ENCODE results near the gene TMPRSS15. TPM values are rescaled to one million over a fixed set of nuclear protein-coding genes. Genes with fewer than 3 reads are reported as not detected.

The TMPRSS15 gene
- total RNA-seq, 2 donors from 2014 or later = 0.13 to 0.24 TPM

- DNase-seq = no peak
- 75 to 88% methylated on average over 3 to 6 of the region's 7 CpGs for WGBS, 2 experiments (ENCODE audit: insufficient coverage in 1 of 2, insufficient read length in 1 of 2)
- Histone ChIP-seq H3K36me3 (ENCODE audit: control insufficient read depth, insufficient read depth, low read length) (no peaks in the 10 kb centered on the region), H3K27me3 (ENCODE audit: control insufficient read depth, insufficient read depth, low read length, poor library complexity, severe bottlenecking) (no peaks in the 10 kb centered on the region), H3K27ac (ENCODE audit: low read depth, low read length) (no peak overlapping the region), H3K9ac (ENCODE audit: extremely low read depth, low read length, poor library complexity, severe bottlenecking) (no peak overlapping the region), H3K4me3 (ENCODE audit: low read length) (no peak overlapping the region), H3K9me3 (ENCODE audit: control insufficient read depth, low read length) (peaks cover 10% of the 10 kb centered on the region), H3K4me1 (ENCODE audit: control insufficient read depth, insufficient read depth, low read length) (no peaks in the 10 kb centered on the region)
- no peaks in the 10 kb centered on the region for H3K27me3 Mint-ChIP-seq (ENCODE audit: insufficient read depth)
- TF ChIP-seq CTCF (conservative IDR thresholded peaks at IDR 0.05) = no peak
- H3K27ac Mint-ChIP-seq = no peak overlapping the region
- H3K4me3 Mint-ChIP-seq = no peak overlapping the region
- H3K4me1 Mint-ChIP-seq = no peaks in the 10 kb centered on the region
- peaks cover 10% of the 10 kb centered on the region for H3K9me3 Mint-ChIP-seq
- no peaks in the 10 kb centered on the region for H3K36me3 Mint-ChIP-seq (ENCODE audit: low read depth)
Measured at GRCh38 chr21:18269856-18270255, 133.7 kb downstream of the TMPRSS15 start.

DNA sequence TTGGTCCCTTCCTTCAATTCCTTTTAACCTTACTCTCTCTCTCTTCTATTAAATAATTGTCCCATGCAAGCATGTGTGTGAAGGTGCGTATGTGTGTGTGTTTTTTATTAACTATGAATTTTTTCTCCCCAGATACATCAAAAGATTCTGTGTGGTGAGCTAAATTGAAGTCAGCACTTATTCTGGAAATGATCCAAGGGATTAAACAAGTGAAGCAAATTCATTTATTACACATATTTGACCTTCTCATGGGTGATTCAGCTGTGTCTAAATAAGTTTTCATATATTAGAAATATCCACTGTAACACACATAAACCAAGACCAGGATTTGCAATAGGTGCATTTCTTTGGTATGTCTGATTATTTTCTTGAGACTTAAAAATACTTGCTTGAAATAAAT lies 134.7 kb downstream of the TMPRSS15 start:
- peaks cover 10% of the 10 kb centered on the region for H3K9me3 ChIP-seq (ENCODE audit: control insufficient read depth, low read length)
- H3K36me3 ChIP-seq (ENCODE audit: control insufficient read depth, insufficient read depth, low read length) = no peaks in the 10 kb centered on the region
- no peaks in the 10 kb centered on the region for H3K4me1 ChIP-seq (ENCODE audit: control insufficient read depth, insufficient read depth, low read length)
- Mint-ChIP-seq H3K4me1 (no peaks in the 10 kb centered on the region), H3K36me3 (ENCODE audit: low read depth) (no peaks in the 10 kb centered on the region), H3K27me3 (ENCODE audit: insufficient read depth) (no peaks in the 10 kb centered on the region), H3K27ac (no peak overlapping the region), H3K4me3 (no peak overlapping the region), H3K9me3 (peaks cover 10% of the 10 kb centered on the region)
- no peak for TF ChIP-seq CTCF (conservative IDR thresholded peaks at IDR 0.05)
- H3K9ac ChIP-seq (ENCODE audit: extremely low read depth, low read length, poor library complexity, severe bottlenecking) = no peak overlapping the region
- no peaks in the 10 kb centered on the region for H3K27me3 ChIP-seq (ENCODE audit: control insufficient read depth, insufficient read depth, low read length, poor library complexity, severe bottlenecking)
- H3K4me3 ChIP-seq (ENCODE audit: low read length) = no peak overlapping the region
- WGBS, 2 experiments (ENCODE audit: insufficient coverage in 1 of 2, insufficient read length in 1 of 2) = no CpG with 5 or more reads among the region's 1 CpG
- no peak overlapping the region for H3K27ac ChIP-seq (ENCODE audit: low read depth, low read length)
- DNase-seq = no peak

DNA sequence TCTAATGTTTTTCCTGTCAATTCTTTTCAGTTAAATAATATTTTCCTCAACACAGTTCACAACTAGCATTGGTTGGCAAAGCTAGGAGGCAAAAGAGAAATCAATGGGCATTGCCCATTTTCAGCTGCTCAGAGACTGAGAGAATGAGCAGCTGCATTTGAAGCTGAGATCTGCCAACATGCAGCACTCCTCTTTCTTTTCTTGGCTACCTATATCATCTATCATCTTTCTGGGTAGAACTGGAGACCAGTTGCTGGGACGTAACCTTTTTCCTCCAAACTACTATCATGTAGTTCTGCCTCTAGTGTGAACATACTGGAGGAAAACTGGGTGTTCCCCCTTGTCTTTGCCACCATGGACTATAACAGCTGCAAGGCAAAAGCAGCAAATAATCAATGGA lies 136.1 kb downstream of the TMPRSS15 start:
- H3K4me3 Mint-ChIP-seq = no peak overlapping the region
- no peak overlapping the region for H3K27ac ChIP-seq (ENCODE audit: low read depth, low read length)
- no peak overlapping the region for H3K27ac Mint-ChIP-seq
- no peaks in the 10 kb centered on the region for H3K4me1 Mint-ChIP-seq
- no peak for TF ChIP-seq CTCF (conservative IDR thresholded peaks at IDR 0.05)
- no peaks in the 10 kb centered on the region for H3K27me3 Mint-ChIP-seq (ENCODE audit: insufficient read depth)
- DNase-seq = no peak
- H3K27me3 ChIP-seq (ENCODE audit: control insufficient read depth, insufficient read depth, low read length, poor library complexity, severe bottlenecking) = no peaks in the 10 kb centered on the region
- no peak overlapping the region for H3K9ac ChIP-seq (ENCODE audit: extremely low read depth, low read length, poor library complexity, severe bottlenecking)
- no peaks in the 10 kb centered on the region for H3K36me3 Mint-ChIP-seq (ENCODE audit: low read depth)
- 95 to 100% methylated on average over 1 of the region's 1 CpG for WGBS, 2 experiments (ENCODE audit: insufficient coverage in 1 of 2, insufficient read length in 1 of 2)
- H3K9me3 Mint-ChIP-seq = peaks cover 10% of the 10 kb centered on the region
- H3K4me1 ChIP-seq (ENCODE audit: control insufficient read depth, insufficient read depth, low read length) = no peaks in the 10 kb centered on the region
- H3K9me3 ChIP-seq (ENCODE audit: control insufficient read depth, low read length) = peaks cover 10% of the 10 kb centered on the region
- H3K4me3 ChIP-seq (ENCODE audit: low read length) = no peak overlapping the region
- no peaks in the 10 kb centered on the region for H3K36me3 ChIP-seq (ENCODE audit: control insufficient read depth, insufficient read depth, low read length)
